HUES48 (cell line): ENCODE data around the gene HEXD.
"Not testable (repeated sequence)": the region's sequence is repeated elsewhere in the genome, so short reads cannot be mapped to it uniquely, and the experiment has no call there.

ENCODE experiments used
- H3K27ac ChIP-seq: one replicate; pipeline ENCODE4 v1.7.0; 2013; ENCODE audit warnings: low read depth, low read length, inconsistent platforms
- H3K27me3 ChIP-seq: 2 replicates; pipeline ENCODE4 v1.6.1; 2013; ENCODE audit warnings: mild to moderate bottlenecking, low read length; ENCODE audit not compliant: control insufficient read depth, insufficient read depth
- H3K36me3 ChIP-seq: 2 replicates; pipeline ENCODE4 v1.6.1; 2013; ENCODE audit warnings: low read length; ENCODE audit not compliant: control insufficient read depth, insufficient read depth
- H3K4me1 ChIP-seq: 2 replicates; pipeline ENCODE4 v1.6.1; 2013; ENCODE audit warnings: mild to moderate bottlenecking, low read length; ENCODE audit not compliant: control insufficient read depth, insufficient read depth
- H3K4me3 ChIP-seq: 2 replicates; pipeline ENCODE4 v1.5.1; 2013; ENCODE audit warnings: mild to moderate bottlenecking, low read depth, low read length
- H3K9ac ChIP-seq: 2 replicates; pipeline ENCODE4 v1.6.1; 2013; ENCODE audit warnings: mild to moderate bottlenecking, low read depth, low read length, moderate library complexity
- H3K9me3 ChIP-seq: 2 replicates; pipeline ENCODE4 v1.6.1; 2013; ENCODE audit warnings: low read length; ENCODE audit not compliant: control insufficient read depth, insufficient read depth

HEXD gene

DNA sequence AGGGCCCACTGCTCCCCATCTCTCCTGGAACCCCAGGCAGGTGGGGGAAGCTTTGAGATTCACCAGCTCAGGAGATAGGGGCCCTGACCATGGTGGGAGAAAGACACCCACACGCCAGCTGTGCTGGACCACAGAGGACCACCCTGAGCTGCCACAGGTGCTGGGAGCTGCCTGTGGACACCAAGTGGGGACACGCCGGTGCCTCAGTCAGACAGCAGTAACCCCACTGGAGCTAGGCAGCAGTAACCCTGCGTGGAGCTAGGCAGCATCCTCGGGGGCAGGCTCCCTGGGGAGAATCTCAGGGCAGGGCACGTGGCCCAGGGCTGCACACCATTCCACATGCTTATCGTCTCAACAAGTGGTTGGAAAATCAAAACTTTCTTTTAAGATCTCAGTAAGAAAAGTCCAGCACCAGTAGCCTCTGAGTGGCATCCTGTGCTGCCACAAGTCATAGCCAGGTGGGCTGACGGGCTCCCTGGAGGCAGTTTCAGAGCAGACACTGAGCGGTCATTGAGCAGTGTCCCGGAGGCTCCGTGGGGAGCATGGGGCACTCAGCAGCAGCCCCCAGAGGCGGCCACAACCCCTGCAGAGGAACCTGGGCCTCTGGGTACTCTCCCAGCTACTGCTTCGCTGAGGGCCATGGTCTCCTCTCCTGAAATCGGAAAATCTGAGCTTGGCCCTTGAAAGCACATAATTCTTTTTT lies 8.0 kb upstream of the HEXD start:
- H3K27ac ChIP-seq: no peak overlapping the region
- no peak overlapping the region for H3K4me3 ChIP-seq
- H3K4me1 ChIP-seq: no peaks in the 10 kb centered on the region
- H3K27me3 ChIP-seq: no peaks in the 10 kb centered on the region
- H3K9ac ChIP-seq: no peak overlapping the region
- no peaks in the 10 kb centered on the region for H3K36me3 ChIP-seq
- no peaks in the 10 kb centered on the region for H3K9me3 ChIP-seq

DNA sequence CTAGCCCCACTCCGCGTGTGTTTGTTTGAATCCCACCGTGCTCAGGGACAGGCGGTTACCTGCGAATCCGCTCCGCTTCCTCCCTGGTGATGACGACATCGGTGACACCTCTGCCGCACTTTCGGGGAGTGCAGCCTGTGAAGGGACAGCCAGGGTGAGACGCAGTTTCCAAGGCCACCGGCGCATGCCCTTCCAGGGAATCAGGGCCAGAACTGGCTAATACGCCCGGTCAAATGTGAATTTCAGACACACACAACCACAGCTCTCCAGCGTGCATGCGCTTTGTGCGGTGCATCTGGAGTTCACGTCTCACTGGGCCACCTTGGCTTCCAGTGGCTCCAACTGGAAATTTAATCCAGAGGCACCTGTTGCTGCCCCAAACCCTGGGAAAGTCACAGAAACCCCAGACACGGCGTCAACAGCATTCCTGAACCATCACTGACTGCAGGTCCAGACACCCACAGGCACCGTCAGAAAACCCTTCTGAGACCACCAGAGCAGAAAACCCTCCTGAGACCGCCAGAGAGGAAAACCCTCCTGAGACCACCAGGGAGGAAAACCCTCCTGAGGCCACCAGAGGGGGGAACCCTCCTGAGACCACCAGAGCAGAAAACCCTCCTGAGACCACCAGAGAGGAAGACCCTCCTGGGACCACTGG lies 6.6 kb upstream of the HEXD start:
- no peaks in the 10 kb centered on the region for H3K27me3 ChIP-seq
- H3K4me3 ChIP-seq: no peak overlapping the region

DNA sequence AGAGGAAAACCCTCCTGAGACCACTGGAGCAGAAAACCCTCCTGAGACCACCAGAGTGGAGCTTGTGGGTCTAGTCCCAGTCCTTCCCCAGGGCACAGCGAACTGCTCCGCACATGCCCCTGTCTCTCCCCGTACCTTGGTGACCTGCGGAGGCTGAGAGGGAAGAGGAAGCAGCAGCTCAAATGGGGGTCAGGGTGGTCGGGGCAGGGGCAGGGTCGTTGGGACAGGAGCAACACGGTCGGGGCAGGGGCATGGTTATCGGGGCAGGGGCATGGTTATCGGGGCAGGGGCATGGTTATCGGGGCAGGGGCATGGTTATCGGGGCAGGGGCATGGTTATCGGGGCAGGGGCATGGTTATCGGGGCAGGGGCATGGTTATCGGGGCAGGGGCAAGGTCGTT lies 6.1 kb upstream of the HEXD start:
- H3K9me3 ChIP-seq: not testable (repeated sequence)

More for the DNA sequence above, 6.6 kb upstream of the HEXD start:
- Histone ChIP-seq H3K36me3 (no peaks in the 10 kb centered on the region), H3K9ac (no peak overlapping the region), H3K4me1 (no peaks in the 10 kb centered on the region), H3K27ac (no peak overlapping the region), H3K9me3 (no peaks in the 10 kb centered on the region)

GRCh38 chr17:82412535-82413520 lies 5.3 kb upstream of the HEXD start:
- Histone ChIP-seq H3K9me3 (no peaks in the 10 kb centered on the region), H3K4me3 (no peak overlapping the region), H3K4me1 (peaks cover 3% of the 10 kb centered on the region; the same call in 1 of the 2 replicates), H3K27me3 (no peaks in the 10 kb centered on the region), H3K9ac (no peak overlapping the region), H3K36me3 (no peaks in the 10 kb centered on the region), H3K27ac (no peak overlapping the region)

More for the DNA sequence above, 6.1 kb upstream of the HEXD start:
- H3K4me3 ChIP-seq, H3K36me3 ChIP-seq, H3K27ac ChIP-seq, H3K4me1 ChIP-seq, H3K9ac ChIP-seq, H3K27me3 ChIP-seq: not testable (repeated sequence)

DNA sequence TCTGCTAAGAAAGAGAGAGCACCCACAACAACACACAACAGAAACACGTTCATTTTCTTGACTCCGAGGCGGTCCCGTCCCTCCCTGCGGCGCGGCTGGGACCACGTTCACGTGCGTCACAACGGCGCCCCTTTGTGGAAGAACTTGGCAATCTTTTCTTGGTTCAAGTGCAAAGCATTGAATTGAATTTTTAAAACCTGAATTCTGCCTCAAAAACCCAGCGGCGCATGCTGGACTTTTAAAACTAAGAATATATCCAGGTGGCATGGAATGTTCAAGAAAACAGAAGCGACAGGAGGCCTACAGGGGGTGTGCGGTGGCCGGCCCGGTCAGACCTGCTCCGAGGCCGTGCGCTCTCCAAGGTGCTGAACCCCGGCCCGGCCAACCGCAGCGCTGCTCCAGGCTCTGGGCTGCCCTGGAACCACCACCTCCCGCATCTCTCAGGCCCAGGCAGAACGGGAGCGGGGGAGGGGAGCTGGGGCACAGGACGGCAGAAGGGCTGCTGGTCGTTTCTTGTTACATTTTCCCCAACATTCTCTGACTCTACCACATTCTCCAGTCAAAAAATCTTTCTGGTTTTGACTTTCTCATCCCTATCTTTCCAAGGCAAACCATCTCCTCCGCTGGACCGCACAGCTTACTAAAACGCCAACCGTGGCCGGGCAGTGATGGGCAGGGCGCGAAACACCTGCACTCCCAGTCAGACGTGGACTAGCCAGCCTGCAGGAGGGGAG lies 3.4 kb upstream of the HEXD start:
- Histone ChIP-seq H3K4me3 (peak overlapping the region; percentile 33; the same call in 1 of the 2 replicates), H3K36me3 (no peaks in the 10 kb centered on the region), H3K4me1 (peaks cover 7% of the 10 kb centered on the region; the same call in 1 of the 2 replicates), H3K9me3 (no peaks in the 10 kb centered on the region), H3K27ac (no peak overlapping the region), H3K27me3 (no peaks in the 10 kb centered on the region), H3K9ac (no peak overlapping the region)

GRCh38 chr17:82415336-82415735 lies 2.8 kb upstream of the HEXD start:
- no peak overlapping the region for H3K4me3 ChIP-seq
- no peaks in the 10 kb centered on the region for H3K9me3 ChIP-seq
- no peak overlapping the region for H3K27ac ChIP-seq
- H3K36me3 ChIP-seq: peaks cover 5% of the 10 kb centered on the region; the same call in 1 of the 2 replicates
- peaks cover 7% of the 10 kb centered on the region; the same call in 1 of the 2 replicates for H3K4me1 ChIP-seq
- no peak overlapping the region for H3K9ac ChIP-seq
- H3K27me3 ChIP-seq: no peaks in the 10 kb centered on the region

- Histone ChIP-seq H3K36me3 (peaks cover 6% of the 10 kb centered on the region), H3K27ac (no peak overlapping the region), H3K9ac (no peak overlapping the region), H3K4me3 (no peak overlapping the region), H3K27me3 (no peaks in the 10 kb centered on the region), H3K9me3 (no peaks in the 10 kb centered on the region), H3K4me1 (peaks cover 7% of the 10 kb centered on the region; the same call in 1 of the 2 replicates)
Measured at GRCh38 chr17:82415786-82416185, 2.4 kb upstream of the HEXD start.

- no peaks in the 10 kb centered on the region for H3K9me3 ChIP-seq
- no peak overlapping the region for H3K27ac ChIP-seq
- no peak overlapping the region for H3K9ac ChIP-seq
- H3K27me3 ChIP-seq: no peaks in the 10 kb centered on the region
- H3K36me3 ChIP-seq: peaks cover 11% of the 10 kb centered on the region
- no peak overlapping the region for H3K4me3 ChIP-seq
- peaks cover 7% of the 10 kb centered on the region; the same call in 1 of the 2 replicates for H3K4me1 ChIP-seq
Measured at GRCh38 chr17:82416264-82416663, 1.9 kb upstream of the HEXD start.

- Histone ChIP-seq H3K4me3 (no peak overlapping the region), H3K9ac (no peak overlapping the region), H3K27ac (no peak overlapping the region), H3K4me1 (peaks cover 7% of the 10 kb centered on the region; the same call in 1 of the 2 replicates), H3K27me3 (no peaks in the 10 kb centered on the region), H3K36me3 (peaks cover 12% of the 10 kb centered on the region), H3K9me3 (no peaks in the 10 kb centered on the region)
Measured at GRCh38 chr17:82416771-82417170, 1.4 kb upstream of the HEXD start.

DNA sequence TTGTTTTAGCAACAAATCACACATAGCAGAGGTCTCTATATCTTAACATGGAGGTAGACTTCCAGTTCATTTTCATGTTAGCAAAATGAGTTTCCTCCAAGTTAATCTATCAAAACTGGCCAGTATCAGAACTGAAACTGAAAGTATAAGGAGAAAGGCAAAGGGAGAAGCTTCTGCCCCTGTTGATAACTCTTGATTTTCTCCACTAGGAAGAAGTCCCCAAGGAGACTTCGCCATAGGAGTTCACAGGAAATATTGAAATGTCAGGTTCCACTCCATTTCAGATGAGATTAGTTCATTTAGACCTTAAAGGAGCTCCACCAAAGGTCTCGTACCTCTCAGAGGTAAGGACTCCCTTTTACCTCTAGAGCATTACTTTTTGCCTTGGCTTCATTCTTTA lies 1.4 kb downstream of the HEXD start:
- peak overlapping the region; percentile 98; the same call in 1 of the 2 replicates for H3K4me3 ChIP-seq
- no peak overlapping the region for H3K27ac ChIP-seq
- peaks cover 7% of the 10 kb centered on the region; the same call in 1 of the 2 replicates for H3K4me1 ChIP-seq

More for the DNA sequence above, 1.4 kb downstream of the HEXD start:
- no peaks in the 10 kb centered on the region for H3K9me3 ChIP-seq
- peaks cover 12% of the 10 kb centered on the region for H3K36me3 ChIP-seq
- H3K27me3 ChIP-seq: no peaks in the 10 kb centered on the region
- no peak overlapping the region for H3K9ac ChIP-seq
